Cardiac fibroblast (primary cell): ENCODE results near the gene CHST8.

Source experiments
- DNase-seq, 2 donors: peaks; one replicate each; pipeline versions ENCODE4 v3.0.0 to v3.0.0-alpha.2; 2010; ENCODE audit warnings: low read depth in 2 of 2
- H3K4me3 ChIP-seq, 2 donors: replicated peaks in 1 of 2; 1 replicate in 1 of 2; 2 replicates in 1 of 2; pipeline ENCODE4 v1.5.1; 2011; ENCODE audit warnings: low read depth in 2 of 2, low read length in 2 of 2, mild to moderate bottlenecking in 2 of 2, moderate library complexity in 1 of 2
- CTCF ChIP-seq: IDR thresholded peaks from one replicate; pipeline ENCODE4 v1.5.1; 2011; ENCODE audit warnings: low read depth, mild to moderate bottlenecking, low read length, inconsistent platforms

CHST8 gene

DNA sequence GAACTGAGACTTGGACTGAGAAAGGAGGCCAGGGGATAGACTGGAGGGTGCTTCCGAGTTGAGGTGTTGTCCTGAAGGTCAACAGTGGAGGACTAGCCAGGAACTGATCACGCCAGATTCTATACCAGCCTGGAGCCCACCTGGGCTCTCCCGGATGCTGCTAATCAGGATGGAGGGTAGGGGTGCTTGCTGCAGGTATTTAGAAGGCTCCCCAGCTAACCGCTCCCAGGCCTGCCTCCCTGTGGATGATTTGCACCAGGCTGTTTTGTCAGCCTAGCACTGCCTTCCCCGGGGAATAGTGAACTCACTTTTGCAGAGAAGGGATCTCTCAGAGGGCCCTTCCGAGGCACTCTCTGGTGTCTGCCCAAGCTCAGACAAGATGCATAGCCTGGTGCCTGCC is 114.4 kb downstream of the CHST8 start:
- no peak for TF ChIP-seq CTCF
- DNase-seq, result no peak
- H3K4me3 ChIP-seq, result no peak overlapping the region

DNA sequence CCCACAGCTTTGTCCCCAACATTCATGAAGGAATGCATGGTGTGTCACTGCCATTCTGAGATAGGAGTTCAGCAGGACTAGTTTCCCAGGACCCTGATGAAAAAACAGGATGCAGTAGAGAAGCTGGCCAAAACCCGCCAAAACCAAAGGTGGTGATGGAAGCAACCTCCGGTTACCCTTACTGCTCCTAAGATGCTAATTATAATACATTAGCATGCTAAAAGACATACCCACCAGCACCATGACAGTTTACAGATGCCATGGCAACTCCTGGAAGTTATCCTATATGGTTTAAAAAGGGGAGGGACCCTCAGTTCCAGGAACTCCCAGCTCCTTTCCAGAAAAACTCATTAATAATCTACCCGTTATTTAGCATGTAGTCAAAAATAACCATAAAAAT is 115.0 kb downstream of the CHST8 start:
- H3K4me3 ChIP-seq, result no peak overlapping the region
- DNase-seq, result no peak
- no peak for TF ChIP-seq CTCF

- no peak overlapping the region for H3K4me3 ChIP-seq
- DNase-seq, result no peak
- no peak for TF ChIP-seq CTCF
Observed at GRCh38 chr19:33737681-33738371, 116.1 kb downstream of the CHST8 start.

GRCh38 chr19:33740811-33741396 is 119.2 kb downstream of the CHST8 start:
- DNase-seq, result peak; percentile 33 to 34
- no peak overlapping the region for H3K4me3 ChIP-seq
- TF ChIP-seq CTCF, result no peak

GRCh38 chr19:33745297-33745696 is 123.5 kb downstream of the CHST8 start:
- no peak for TF ChIP-seq CTCF
- DNase-seq, result no peak

DNA sequence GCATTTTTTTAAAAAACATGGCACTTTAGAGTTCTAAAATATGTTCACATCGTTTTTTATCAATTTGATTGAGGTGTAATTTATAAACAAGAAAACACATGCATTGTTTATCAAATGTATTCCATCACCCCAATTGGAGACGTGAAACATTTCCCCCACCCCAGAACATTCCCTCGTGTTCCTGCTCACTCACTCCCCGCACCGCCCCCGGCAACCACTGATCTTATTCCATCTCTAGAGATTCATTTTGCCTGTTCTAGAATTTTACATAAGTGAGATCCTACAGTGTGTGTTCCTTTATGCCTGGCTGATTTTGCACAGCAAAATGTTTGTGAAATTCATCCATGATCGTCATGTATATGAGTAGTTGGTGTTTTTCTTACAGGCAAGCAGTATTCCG is 124.4 kb downstream of the CHST8 start:
- TF ChIP-seq CTCF, result no peak
- no peak for DNase-seq
- H3K4me3 ChIP-seq, result no peak overlapping the region

More at GRCh38 chr19:33745297-33745696, 123.5 kb downstream of the CHST8 start:
- no peak overlapping the region for H3K4me3 ChIP-seq
